PC-9 (cell line): Measurements from ENCODE around the gene ROBO4. TPM values are rescaled to one million over a fixed set of nuclear protein-coding genes. Genes with fewer than 3 reads are reported as not detected.

ENCODE experiments used
- BruUV-seq: library from RNA; stranded (reverse); fragments of 400-500 nt; replicated peaks from 2 replicates; lab custom pipeline; 2021; lab: Mats Ljungman, UMichigan
- CTCF ChIA-PET: fragments of 300-600 bp; sonication (Branson Sonifier 250); formaldehyde crosslinking; loops from one replicate; lab custom pipeline; 2022; ENCODE audit warnings: antibody characterized with exemption; lab: Charles Lee
- POLR2A ChIA-PET: fragments of 300-600 bp; sonication (Branson Sonifier 250); formaldehyde crosslinking; loops from one replicate; lab custom pipeline; 2022; ENCODE audit warnings: antibody characterized with exemption; ENCODE audit not compliant: unreplicated experiment; lab: Charles Lee
- DNase-seq, 2 experiments: peaks; one replicate each; pipeline versions ENCODE4 v3.0.0 to v3.0.0-alpha.2; 2015 to 2022; ENCODE audit warnings: mixed read lengths in 1 of 2
- H2AFZ ChIP-seq: fragments of 200-600 bp; sonication (generic); 2 replicates; pipeline ENCODE4 v1.8.1; 2017; ENCODE audit warnings: antibody characterized with exemption
- H3F3A ChIP-seq: fragments of 200-600 bp; sonication (generic); 2 replicates; pipeline ENCODE4 v1.8.1; 2017; ENCODE audit warnings: antibody characterized with exemption, mild to moderate bottlenecking, low read depth; ENCODE audit not compliant: insufficient read depth
- H3K27ac ChIP-seq: fragments of 200-600 bp; sonication (generic); 2 replicates; pipeline ENCODE4 v1.6.1; 2016; ENCODE audit warnings: mixed run types
- H3K27me3 ChIP-seq: fragments of 200-600 bp; sonication (generic); 2 replicates; pipeline ENCODE4 v1.6.1; 2016; ENCODE audit warnings: low read depth, mixed run types; ENCODE audit not compliant: insufficient read depth
- H3K36me3 ChIP-seq: fragments of 200-600 bp; sonication (generic); 2 replicates; pipeline ENCODE4 v1.6.1; 2016; ENCODE audit warnings: low read depth, mixed run types
- H3K4me1 ChIP-seq: fragments of 200-600 bp; sonication (generic); replicated peaks from 2 replicates; pipeline ENCODE4 v1.6.1; 2016; ENCODE audit warnings: mixed run types; ENCODE audit not compliant: insufficient read depth
- H3K4me2 ChIP-seq: fragments of 200-600 bp; sonication (generic); 2 replicates; pipeline ENCODE4 v1.6.1; 2017; ENCODE audit warnings: mixed run types
- H3K4me3 ChIP-seq: fragments of 200-600 bp; sonication (generic); 2 replicates; pipeline ENCODE4 v1.6.1; 2016; ENCODE audit warnings: mixed run types
- H3K79me2 ChIP-seq: fragments of 200-600 bp; sonication (generic); 2 replicates; pipeline ENCODE4 v1.6.1; 2017; ENCODE audit warnings: low read depth, mixed run types
- H3K9me2 ChIP-seq: fragments of 200-600 bp; sonication (generic); 2 replicates; pipeline ENCODE4 v1.8.1; 2017; ENCODE audit warnings: mild to moderate bottlenecking; ENCODE audit not compliant: insufficient read depth
- H3K9me3 ChIP-seq: fragments of 200-600 bp; sonication (generic); 2 replicates; pipeline ENCODE4 v1.8.1; 2016; ENCODE audit warnings: low read depth; ENCODE audit not compliant: insufficient read depth
- H4K20me1 ChIP-seq: fragments of 200-600 bp; sonication (generic); 2 replicates; pipeline ENCODE4 v1.8.1; 2017; ENCODE audit not compliant: insufficient read depth
- CTCF ChIP-seq: fragments of 200-600 bp; sonication (generic); conservative IDR thresholded peaks from 2 replicates; pipeline ENCODE4 v1.6.1; 2017; ENCODE audit warnings: mixed run types, antibody characterized with exemption, mild to moderate bottlenecking, moderate library complexity
- EZH2 ChIP-seq: fragments of 200-600 bp; sonication (generic); IDR thresholded peaks from 2 replicates; pipeline ENCODE4 v1.8.0; 2017; ENCODE audit warnings: antibody characterized with exemption, low read depth
- intact Hi-C: fragments of 100-400 bp; cut with micrococcal nuclease; formaldehyde crosslinking; loops from one replicate; pipeline ENCODE4 v1.10.0; 2022; ENCODE audit not compliant: unreplicated experiment
- total RNA-seq: library from RNA; stranded (reverse); gene quantifications from 2 replicates; pipeline ENCODE4 v1.2.3, GENCODE V29; 2021

ROBO4 gene
- total RNA-seq, 1 experiment from 2014 or later = not detected

- TF ChIP-seq CTCF (no peak), EZH2 (no peak)
- Histone ChIP-seq H3K9me3 (no peaks in the 10 kb centered on the region), H3K36me3 (no peaks in the 10 kb centered on the region), H3K9me2 (no peaks in the 10 kb centered on the region), H4K20me1 (no peaks in the 10 kb centered on the region), H3K4me2 (no peak overlapping the region), H2AFZ (no peak overlapping the region), H3K27me3 (peaks cover 83% of the 10 kb centered on the region), H3K27ac (no peak overlapping the region), H3K79me2 (no peaks in the 10 kb centered on the region), H3K4me1 (no peaks in the 10 kb centered on the region), H3F3A (no peaks in the 10 kb centered on the region), H3K4me3 (no peak overlapping the region)
- no peak for DNase-seq
- ChIA-PET POLR2A (no interaction called here), CTCF (no interaction called here)
- no TSS peak for BruUV-seq
- intact Hi-C loops = loop anchor here (5.0 kb wide), 2 partner anchors 77 to 267 kb away; partner anchors contain the start of gene CCDC15
Measured at GRCh38 chr11:124875401-124875800, 22.3 kb downstream of the ROBO4 start.

- H3K79me2 ChIP-seq = no peaks in the 10 kb centered on the region
- no peaks in the 10 kb centered on the region for H3F3A ChIP-seq
- H4K20me1 ChIP-seq = no peaks in the 10 kb centered on the region
- POLR2A ChIA-PET = no interaction called here
- no peaks in the 10 kb centered on the region for H3K36me3 ChIP-seq
- no peaks in the 10 kb centered on the region for H3K9me2 ChIP-seq
- H3K9me3 ChIP-seq = no peaks in the 10 kb centered on the region
- no peaks in the 10 kb centered on the region for H3K4me1 ChIP-seq
- no peak overlapping the region for H3K4me3 ChIP-seq
- CTCF ChIA-PET = no interaction called here
- DNase-seq = no peak
- H3K4me2 ChIP-seq = no peak overlapping the region
- H3K27me3 ChIP-seq = peaks cover 85% of the 10 kb centered on the region
- no peak overlapping the region for H2AFZ ChIP-seq
- intact Hi-C loops = loop anchor here (5.0 kb wide), 2 partner anchors 78 to 268 kb away; partner anchors contain the start of gene CCDC15
- TF ChIP-seq EZH2 (no peak), CTCF (no peak)
- H3K27ac ChIP-seq = no peak overlapping the region
- BruUV-seq = no TSS peak
Measured at GRCh38 chr11:124874571-124875255, 23.0 kb downstream of the ROBO4 start.

- H4K20me1 ChIP-seq = no peaks in the 10 kb centered on the region
- no TSS peak for BruUV-seq
- no peaks in the 10 kb centered on the region for H3K36me3 ChIP-seq
- H3K79me2 ChIP-seq = no peaks in the 10 kb centered on the region
- H3K4me2 ChIP-seq = no peak overlapping the region
- DNase-seq = no peak
- H3K4me1 ChIP-seq = no peaks in the 10 kb centered on the region
- no peak overlapping the region for H3K4me3 ChIP-seq
- H3K9me2 ChIP-seq = no peaks in the 10 kb centered on the region
- no peak overlapping the region for H2AFZ ChIP-seq
- ChIA-PET CTCF (no interaction called here), POLR2A (no interaction called here)
- intact Hi-C loops = no loop called here
- no peaks in the 10 kb centered on the region for H3K9me3 ChIP-seq
- peaks cover 86% of the 10 kb centered on the region for H3K27me3 ChIP-seq
- no peaks in the 10 kb centered on the region for H3F3A ChIP-seq
- no peak overlapping the region for H3K27ac ChIP-seq
- TF ChIP-seq EZH2 = no peak
- no peak for TF ChIP-seq CTCF
Measured at GRCh38 chr11:124873951-124874350, 23.7 kb downstream of the ROBO4 start.
